HL-60 (cell line): ENCODE data around the gene AGMAT.

Experiments used
- GABPA ChIP-seq: IDR thresholded peaks from 2 replicates; pipeline ENCODE4 v1.6.1; 2012; ENCODE audit warnings: low read depth
- POLR2AphosphoS5 ChIP-seq: IDR thresholded peaks from 2 replicates; pipeline ENCODE4 v1.6.1; 2012; ENCODE audit warnings: low read depth
- TF ChIP-seq, protein P1 (sequence below): IDR thresholded peaks from one replicate; pipeline ENCODE4 v1.5.1; 2011; ENCODE audit warnings: low read length, control low read depth, inconsistent platforms; ENCODE audit not compliant: insufficient read depth
- TF ChIP-seq, protein P2 (sequence below): IDR thresholded peaks from 2 replicates; pipeline ENCODE4 v1.6.1; 2012; ENCODE audit warnings: low read depth; ENCODE audit not compliant: insufficient replicate concordance

DNA sequence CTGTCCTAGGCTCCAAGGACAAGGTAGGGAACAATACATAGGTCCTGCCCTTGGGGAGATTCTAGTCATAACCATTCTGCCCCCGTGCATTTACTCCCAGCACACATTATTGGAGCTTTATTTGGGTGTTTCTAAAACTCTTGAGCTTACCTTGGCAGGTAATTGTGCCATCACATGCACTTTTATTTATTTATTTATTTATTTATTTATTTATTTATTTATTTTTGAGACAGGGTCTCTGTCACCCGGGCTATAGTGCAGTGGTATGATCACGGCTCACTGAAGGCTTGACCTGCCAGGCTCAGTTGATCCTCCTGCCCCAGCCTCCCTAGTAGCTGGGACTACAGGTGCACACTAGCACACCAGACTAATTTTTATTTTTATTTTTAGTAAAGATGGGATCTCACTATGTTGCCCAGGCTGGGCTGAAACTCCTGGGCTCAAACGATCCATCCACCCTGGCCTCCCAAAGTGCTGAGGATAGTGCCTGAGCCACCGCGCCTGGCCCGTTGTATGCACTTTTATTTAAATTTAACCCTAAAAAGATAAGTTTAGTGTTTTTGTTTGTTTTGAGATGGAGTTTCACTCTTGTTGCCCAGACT, 9.2 kb downstream of the AGMAT start:
- TF ChIP-seq, protein P1, sequence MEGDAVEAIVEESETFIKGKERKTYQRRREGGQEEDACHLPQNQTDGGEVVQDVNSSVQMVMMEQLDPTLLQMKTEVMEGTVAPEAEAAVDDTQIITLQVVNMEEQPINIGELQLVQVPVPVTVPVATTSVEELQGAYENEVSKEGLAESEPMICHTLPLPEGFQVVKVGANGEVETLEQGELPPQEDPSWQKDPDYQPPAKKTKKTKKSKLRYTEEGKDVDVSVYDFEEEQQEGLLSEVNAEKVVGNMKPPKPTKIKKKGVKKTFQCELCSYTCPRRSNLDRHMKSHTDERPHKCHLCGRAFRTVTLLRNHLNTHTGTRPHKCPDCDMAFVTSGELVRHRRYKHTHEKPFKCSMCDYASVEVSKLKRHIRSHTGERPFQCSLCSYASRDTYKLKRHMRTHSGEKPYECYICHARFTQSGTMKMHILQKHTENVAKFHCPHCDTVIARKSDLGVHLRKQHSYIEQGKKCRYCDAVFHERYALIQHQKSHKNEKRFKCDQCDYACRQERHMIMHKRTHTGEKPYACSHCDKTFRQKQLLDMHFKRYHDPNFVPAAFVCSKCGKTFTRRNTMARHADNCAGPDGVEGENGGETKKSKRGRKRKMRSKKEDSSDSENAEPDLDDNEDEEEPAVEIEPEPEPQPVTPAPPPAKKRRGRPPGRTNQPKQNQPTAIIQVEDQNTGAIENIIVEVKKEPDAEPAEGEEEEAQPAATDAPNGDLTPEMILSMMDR = no peak
- TF ChIP-seq POLR2AphosphoS5 (no peak), GABPA (no peak)
- TF ChIP-seq, protein P2, sequence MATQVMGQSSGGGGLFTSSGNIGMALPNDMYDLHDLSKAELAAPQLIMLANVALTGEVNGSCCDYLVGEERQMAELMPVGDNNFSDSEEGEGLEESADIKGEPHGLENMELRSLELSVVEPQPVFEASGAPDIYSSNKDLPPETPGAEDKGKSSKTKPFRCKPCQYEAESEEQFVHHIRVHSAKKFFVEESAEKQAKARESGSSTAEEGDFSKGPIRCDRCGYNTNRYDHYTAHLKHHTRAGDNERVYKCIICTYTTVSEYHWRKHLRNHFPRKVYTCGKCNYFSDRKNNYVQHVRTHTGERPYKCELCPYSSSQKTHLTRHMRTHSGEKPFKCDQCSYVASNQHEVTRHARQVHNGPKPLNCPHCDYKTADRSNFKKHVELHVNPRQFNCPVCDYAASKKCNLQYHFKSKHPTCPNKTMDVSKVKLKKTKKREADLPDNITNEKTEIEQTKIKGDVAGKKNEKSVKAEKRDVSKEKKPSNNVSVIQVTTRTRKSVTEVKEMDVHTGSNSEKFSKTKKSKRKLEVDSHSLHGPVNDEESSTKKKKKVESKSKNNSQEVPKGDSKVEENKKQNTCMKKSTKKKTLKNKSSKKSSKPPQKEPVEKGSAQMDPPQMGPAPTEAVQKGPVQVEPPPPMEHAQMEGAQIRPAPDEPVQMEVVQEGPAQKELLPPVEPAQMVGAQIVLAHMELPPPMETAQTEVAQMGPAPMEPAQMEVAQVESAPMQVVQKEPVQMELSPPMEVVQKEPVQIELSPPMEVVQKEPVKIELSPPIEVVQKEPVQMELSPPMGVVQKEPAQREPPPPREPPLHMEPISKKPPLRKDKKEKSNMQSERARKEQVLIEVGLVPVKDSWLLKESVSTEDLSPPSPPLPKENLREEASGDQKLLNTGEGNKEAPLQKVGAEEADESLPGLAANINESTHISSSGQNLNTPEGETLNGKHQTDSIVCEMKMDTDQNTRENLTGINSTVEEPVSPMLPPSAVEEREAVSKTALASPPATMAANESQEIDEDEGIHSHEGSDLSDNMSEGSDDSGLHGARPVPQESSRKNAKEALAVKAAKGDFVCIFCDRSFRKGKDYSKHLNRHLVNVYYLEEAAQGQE = no peak
